HEK293 (cell line): ENCODE results near the gene HM13.
"Not testable (repeated sequence)": the region's sequence is repeated elsewhere in the genome, so short reads cannot be mapped to it uniquely, and the experiment has no call there.

Source experiments
- CTCF ChIA-PET: fragments of 350-600 bp; formaldehyde crosslinking; extraction: SDS; loops from one replicate; lab custom pipeline; 2021; ENCODE audit warnings: antibody characterized with exemption; lab: Yijun Ruan, JAX
- POLR2A ChIA-PET: fragments of 300-600 bp; formaldehyde crosslinking; extraction: SDS; loops from one replicate; lab custom pipeline; 2020; ENCODE audit warnings: antibody characterized with exemption, inconsistent platforms; lab: Yijun Ruan, JAX
- H3K27ac ChIP-seq: fragments of 200-500 bp; sonication (Bioruptor generic); 2 replicates; pipeline ENCODE4 v1.5.1; 2014; ENCODE audit warnings: low read depth, low read length, control low read depth, inconsistent platforms; ENCODE audit errors: extremely low read depth
- H3K36me3 ChIP-seq, 2 experiments: fragments of 200-500 bp in 1 of 2; sonication (Bioruptor generic) in 1 of 2; 1 replicate in 1 of 2; 2 replicates in 1 of 2; pipeline ENCODE4 v1.5.1; 2014 to 2017; ENCODE audit warnings: inconsistent platforms in 2 of 2, low read length in 2 of 2; ENCODE audit not compliant: control insufficient read depth in 2 of 2, insufficient read depth in 1 of 2
- H3K4me1 ChIP-seq: fragments of 200-500 bp; sonication (Bioruptor generic); 2 replicates; pipeline ENCODE4 v1.5.1; 2014; ENCODE audit warnings: mild to moderate bottlenecking, low read length, inconsistent platforms; ENCODE audit not compliant: control insufficient read depth, insufficient read depth
- H3K4me3 ChIP-seq: 2 replicates; pipeline ENCODE4 v1.5.1; 2011; ENCODE audit warnings: low read depth, mild to moderate bottlenecking, control low read depth, low read length, moderate library complexity
- H3K9me3 ChIP-seq: fragments of 200-500 bp; sonication (Bioruptor generic); 2 replicates; pipeline ENCODE4 v1.5.1; 2014; ENCODE audit warnings: low read depth, low read length, inconsistent platforms; ENCODE audit not compliant: control insufficient read depth, insufficient read depth
- EGR2 ChIP-seq: fragments of 450-650 bp; formaldehyde crosslinking; IDR thresholded peaks from 2 replicates; pipeline ENCODE4 v1.5.1; 2016; ENCODE audit warnings: low read depth, missing biosample characterization, missing genetic modification characterization
- PATZ1 ChIP-seq: fragments of 450-650 bp; formaldehyde crosslinking; IDR thresholded peaks from 2 replicates; pipeline ENCODE4 v1.5.1; 2016; ENCODE audit warnings: missing biosample characterization, missing genetic modification characterization
- ZFHX2 ChIP-seq: fragments of 450-650 bp; formaldehyde crosslinking; conservative IDR thresholded peaks from 2 replicates; pipeline ENCODE4 v1.5.1; 2016; ENCODE audit warnings: missing biosample characterization, missing genetic modification characterization
- ZNF558 ChIP-seq: fragments of 450-650 bp; formaldehyde crosslinking; IDR thresholded peaks from 2 replicates; pipeline ENCODE4 v1.5.1; 2016; ENCODE audit warnings: missing biosample characterization, missing genetic modification characterization
- ZNF623 ChIP-seq: fragments of 450-650 bp; formaldehyde crosslinking; IDR thresholded peaks from 2 replicates; pipeline ENCODE4 v1.5.1; 2016; ENCODE audit warnings: missing biosample characterization, missing genetic modification characterization
- ZNF664 ChIP-seq: fragments of 450-650 bp; formaldehyde crosslinking; IDR thresholded peaks from 2 replicates; pipeline ENCODE4 v1.5.1; 2016; ENCODE audit warnings: missing biosample characterization, missing genetic modification characterization
- ZNF792 ChIP-seq: fragments of 450-650 bp; formaldehyde crosslinking; IDR thresholded peaks from 2 replicates; pipeline ENCODE4 v1.5.1; 2016; ENCODE audit warnings: missing biosample characterization, missing genetic modification characterization
- TF ChIP-seq, protein P1 (sequence below): fragments of 450-650 bp; formaldehyde crosslinking; IDR thresholded peaks from 2 replicates; pipeline ENCODE4 v1.5.1; 2016; ENCODE audit warnings: missing biosample characterization, missing genetic modification characterization
- TF ChIP-seq, protein P2 (sequence below): fragments of 450-650 bp; formaldehyde crosslinking; IDR thresholded peaks from 2 replicates; pipeline ENCODE4 v1.5.1; 2016; ENCODE audit warnings: missing biosample characterization, missing genetic modification characterization

HM13 gene

GRCh38 chr20:31514154-31515071 is at the start of gene HM13 (continued):
- TF ChIP-seq, protein P1, sequence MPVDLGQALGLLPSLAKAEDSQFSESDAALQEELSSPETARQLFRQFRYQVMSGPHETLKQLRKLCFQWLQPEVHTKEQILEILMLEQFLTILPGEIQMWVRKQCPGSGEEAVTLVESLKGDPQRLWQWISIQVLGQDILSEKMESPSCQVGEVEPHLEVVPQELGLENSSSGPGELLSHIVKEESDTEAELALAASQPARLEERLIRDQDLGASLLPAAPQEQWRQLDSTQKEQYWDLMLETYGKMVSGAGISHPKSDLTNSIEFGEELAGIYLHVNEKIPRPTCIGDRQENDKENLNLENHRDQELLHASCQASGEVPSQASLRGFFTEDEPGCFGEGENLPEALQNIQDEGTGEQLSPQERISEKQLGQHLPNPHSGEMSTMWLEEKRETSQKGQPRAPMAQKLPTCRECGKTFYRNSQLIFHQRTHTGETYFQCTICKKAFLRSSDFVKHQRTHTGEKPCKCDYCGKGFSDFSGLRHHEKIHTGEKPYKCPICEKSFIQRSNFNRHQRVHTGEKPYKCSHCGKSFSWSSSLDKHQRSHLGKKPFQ (tag by site-specific recombination) = no peak

DNA sequence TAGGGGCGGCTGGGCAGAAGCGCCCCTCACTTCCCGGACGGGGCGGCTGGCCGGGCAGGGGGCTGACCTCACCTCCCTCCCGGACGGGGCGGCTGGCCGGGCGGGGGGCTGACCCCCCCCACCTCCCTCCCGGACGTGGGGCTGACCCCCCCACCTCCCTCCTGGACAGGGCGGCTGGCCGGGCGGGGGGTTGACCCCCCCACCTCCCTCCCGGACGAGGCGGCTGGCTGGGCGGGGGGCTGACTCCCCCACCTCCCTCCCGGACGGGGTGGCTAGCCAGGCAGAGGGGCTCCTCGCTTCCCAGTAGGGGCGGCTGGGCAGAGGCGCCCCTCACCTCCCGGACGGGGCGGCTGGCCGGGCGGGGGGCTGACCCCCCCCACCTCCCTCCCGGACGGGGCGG is 43.3 kb upstream of the HM13 start:
- POLR2A ChIA-PET, H3K4me1 ChIP-seq, H3K36me3 ChIP-seq, H3K27ac ChIP-seq, H3K9me3 ChIP-seq, H3K4me3 ChIP-seq, CTCF ChIA-PET: not testable (repeated sequence)

DNA sequence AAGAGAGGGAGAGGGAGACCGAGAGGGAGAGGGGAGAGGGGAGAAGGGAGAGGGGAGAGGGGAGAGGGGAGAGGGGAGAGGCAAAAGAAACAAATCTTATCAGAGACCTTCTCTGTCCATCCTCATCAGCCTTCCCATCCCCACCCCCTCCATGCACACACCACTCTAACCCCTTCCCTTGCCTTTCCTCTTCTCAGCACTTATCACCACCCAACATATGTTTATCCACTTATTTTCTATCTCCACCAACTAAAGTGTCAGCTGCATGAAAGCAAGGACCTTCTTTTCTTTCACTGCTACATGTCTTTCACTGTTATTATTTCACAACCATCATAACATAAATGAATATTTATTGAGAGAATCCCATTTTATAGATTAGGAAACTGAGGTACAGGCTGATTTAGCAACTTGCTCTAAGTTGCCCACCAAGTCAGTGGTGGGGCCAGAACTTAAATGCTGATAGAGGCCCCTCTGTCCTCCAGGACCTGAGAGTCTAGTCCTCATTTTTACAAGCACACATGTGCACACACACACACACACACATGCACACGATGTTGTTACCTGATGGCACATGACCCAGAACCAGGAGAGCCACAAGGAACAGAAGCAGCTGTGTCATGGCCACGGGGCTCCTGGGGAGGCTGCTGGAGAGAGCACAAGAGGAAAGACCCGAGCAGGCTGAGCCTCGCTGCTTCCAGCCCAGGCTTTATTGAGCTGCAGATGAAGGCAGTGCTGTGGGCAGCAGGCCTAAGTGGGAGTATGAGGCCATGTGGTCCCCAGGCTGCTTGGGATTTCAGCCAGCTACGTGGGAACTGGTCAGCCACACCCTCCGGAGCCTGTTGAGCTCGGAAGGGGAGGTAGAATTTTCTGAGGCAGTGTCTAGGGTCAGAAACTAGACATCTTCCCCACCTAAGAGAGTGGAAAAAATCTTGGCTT is 41.6 kb upstream of the HM13 start:
- ChIA-PET POLR2A (no interaction called here), CTCF (no interaction called here)
- Histone ChIP-seq H3K9me3 (no peaks in the 10 kb centered on the region), H3K4me1 (no peaks in the 10 kb centered on the region), H3K4me3 (no peak overlapping the region), H3K36me3 (no peaks in the 10 kb centered on the region), H3K27ac (no peak overlapping the region)
- TF ChIP-seq EGR2 (tag by site-specific recombination) (0 out of 2 replicates have a peak, but pooled peaks have one; percentile 13), ZNF558 (no peak), ZNF792 (tag by site-specific recombination) (no peak), ZFHX2 (tag by site-specific recombination) (0 out of 2 replicates have a peak, but pooled peaks have one; percentile 18)

GRCh38 chr20:31473331-31474096 is 40.7 kb upstream of the HM13 start:
- TF ChIP-seq, protein P2, sequence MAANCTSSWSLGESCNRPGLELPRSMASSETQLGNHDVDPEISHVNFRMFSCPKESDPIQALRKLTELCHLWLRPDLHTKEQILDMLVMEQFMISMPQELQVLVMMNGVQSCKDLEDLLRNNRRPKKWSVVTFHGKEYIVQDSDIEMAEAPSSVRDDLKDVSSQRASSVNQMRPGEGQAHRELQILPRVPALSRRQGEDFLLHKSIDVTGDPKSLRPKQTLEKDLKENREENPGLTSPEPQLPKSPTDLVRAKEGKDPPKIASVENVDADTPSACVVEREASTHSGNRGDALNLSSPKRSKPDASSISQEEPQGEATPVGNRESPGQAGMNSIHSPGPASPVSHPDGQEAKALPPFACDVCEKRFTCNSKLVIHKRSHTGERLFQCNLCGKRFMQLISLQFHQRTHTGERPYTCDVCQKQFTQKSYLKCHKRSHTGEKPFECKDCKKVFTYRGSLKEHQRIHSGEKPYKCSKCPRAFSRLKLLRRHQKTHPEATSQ (tag by site-specific recombination) = no peak
- TF ChIP-seq PATZ1 (no peak), ZNF792 (tag by site-specific recombination) (no peak), ZNF664 (tag by site-specific recombination) (peak; percentile 60; the same call in 1 of the 2 replicates), ZNF623 (tag by site-specific recombination) (no peak)
- TF ChIP-seq, all 188 proteins: peak for 1
- POLR2A ChIA-PET = no interaction called here

More at GRCh38 chr20:31473331-31474096, 40.7 kb upstream of the HM13 start:
- CTCF ChIA-PET = interaction anchor here (0.6 to 0.8 kb wide), 2 partner anchors 29 to 129 kb away, joined by 3 to 4 read pairs; no protein-coding TSS in a partner anchor
- H3K4me1 ChIP-seq = no peaks in the 10 kb centered on the region
- H3K36me3 ChIP-seq = no peaks in the 10 kb centered on the region
- H3K4me3 ChIP-seq = no peak overlapping the region
- H3K27ac ChIP-seq = no peak overlapping the region
- no peaks in the 10 kb centered on the region for H3K9me3 ChIP-seq
